HepG2 (cell line): ENCODE measurements around the gene IKZF4. TPM values are rescaled to one million over a fixed set of nuclear protein-coding genes. Genes with fewer than 3 reads are reported as not detected.

Experiments
- ARID4A ChIP-seq: sonication (generic); formaldehyde crosslinking; IDR thresholded peaks from 2 replicates; pipeline ENCODE4 v1.5.0; 2020; ENCODE audit warnings: mild to moderate bottlenecking, missing genetic modification reagents, borderline replicate concordance
- ELF3 ChIP-seq: IDR thresholded peaks from 2 replicates; pipeline ENCODE4 v1.6.1; 2016; ENCODE audit warnings: missing genetic modification reagents, missing compliant biosample characterization
- NFKBIZ ChIP-seq: IDR thresholded peaks from 2 replicates; pipeline ENCODE4 v1.6.1; 2018; ENCODE audit warnings: missing genetic modification reagents, missing compliant biosample characterization
- NKX3-1 ChIP-seq: sonication (generic); formaldehyde crosslinking; IDR thresholded peaks from 2 replicates; pipeline ENCODE4 v1.5.0; 2020; ENCODE audit warnings: missing genetic modification reagents
- NR1H2 ChIP-seq: sonication (generic); formaldehyde crosslinking; IDR thresholded peaks from 2 replicates; pipeline ENCODE4 v1.8.1; 2022; ENCODE audit warnings: low read depth, missing genetic modification reagents, borderline replicate concordance
- POLR2AphosphoS5 ChIP-seq: IDR thresholded peaks from 2 replicates; pipeline ENCODE4 v1.6.1; 2012; ENCODE audit warnings: low read depth, low read length
- SAFB2 ChIP-seq: sonication (generic); formaldehyde crosslinking; IDR thresholded peaks from 2 replicates; pipeline ENCODE4 v1.5.1; 2020; ENCODE audit warnings: missing genetic modification reagents, low read depth, mild to moderate bottlenecking, borderline replicate concordance
- TCF7L2 ChIP-seq: IDR thresholded peaks from 2 replicates; pipeline ENCODE4 v1.6.1; 2011; ENCODE audit warnings: mild to moderate bottlenecking, low read depth, low read length, moderate library complexity
- ZBTB42 ChIP-seq: sonication (generic); formaldehyde crosslinking; IDR thresholded peaks from 2 replicates; pipeline ENCODE4 v1.5.0; 2020; ENCODE audit warnings: mild to moderate bottlenecking, missing genetic modification reagents
- ZFP82 ChIP-seq: sonication (generic); formaldehyde crosslinking; IDR thresholded peaks from 2 replicates; pipeline ENCODE4 v1.5.1; 2020; ENCODE audit warnings: mild to moderate bottlenecking, missing genetic modification reagents, borderline replicate concordance
- ZFP91 ChIP-seq: sonication (generic); formaldehyde crosslinking; IDR thresholded peaks from 2 replicates; pipeline ENCODE4 v1.9.0; 2022; ENCODE audit warnings: missing genetic modification reagents, mild to moderate bottlenecking, borderline replicate concordance
- ZNF18 ChIP-seq: sonication (generic); formaldehyde crosslinking; IDR thresholded peaks from 2 replicates; pipeline ENCODE4 v1.8.0; 2022; ENCODE audit warnings: mild to moderate bottlenecking, missing genetic modification reagents; ENCODE audit not compliant: insufficient replicate concordance
- ZNF343 ChIP-seq: sonication (generic); formaldehyde crosslinking; IDR thresholded peaks from 2 replicates; pipeline ENCODE4 v1.4.0; 2020; ENCODE audit warnings: mild to moderate bottlenecking, missing genetic modification reagents
- ZNF775 ChIP-seq: sonication (generic); formaldehyde crosslinking; IDR thresholded peaks from 2 replicates; pipeline ENCODE4 v1.4.0; 2020; ENCODE audit warnings: missing genetic modification reagents, mild to moderate bottlenecking, moderate library complexity, borderline replicate concordance
- ZSCAN12 ChIP-seq: sonication (generic); formaldehyde crosslinking; IDR thresholded peaks from 2 replicates; pipeline ENCODE4 v1.9.0; 2021; ENCODE audit warnings: mild to moderate bottlenecking, missing genetic modification reagents
- ZXDC ChIP-seq: sonication (generic); formaldehyde crosslinking; IDR thresholded peaks from 2 replicates; pipeline ENCODE4 v1.5.0; 2020; ENCODE audit warnings: mild to moderate bottlenecking, missing genetic modification reagents
- polyA plus RNA-seq, 8 experiments: library from polyadenylated mRNA; depleted of rRNA in 3 of 8; stranded (reverse) in 7 of 8; unstranded in 1 of 8; fragments of >200 nt; fragmentation: Illumina TruSeq in 4 of 8; extraction: Trizol in 4 of 8; gene quantifications; 2 replicates each; pipeline versions ENCODE4 v1.2.1 to v1.2.3, GENCODE V29; 2011 to 2016; ENCODE audit warnings: low read depth in 4 of 8, missing spikeins in 1 of 8, mixed read lengths in 1 of 8; ENCODE audit not compliant: insufficient read depth in 1 of 8
- total RNA-seq, 5 experiments: library from RNA; depleted of rRNA; stranded (reverse); fragments of >200 nt; fragmentation: Illumina TruSeq; extraction: Trizol; gene quantifications; 2 replicates each; pipeline ENCODE4 v1.2.3, GENCODE V29; 2016; ENCODE audit warnings: low read depth in 1 of 5
- TF ChIP-seq, protein P1 (sequence below): IDR thresholded peaks from 2 replicates; pipeline ENCODE4 v1.6.1; 2016

IKZF4 gene
- total and polyA plus RNA-seq, 2 of the 13 experiments (the other 11 are each of a cell fraction or from before 2014, with no cell fraction given) = 0.58 to 2.2 TPM

- TF ChIP-seq ZNF18 (CRISPR knock-in tag) (peak; percentile 5), ZBTB42 (CRISPR knock-in tag) (no peak), ELF3 (CRISPR knock-in tag) (peak; percentile 39; the same call in 1 of the 2 replicates), POLR2AphosphoS5 (peak; percentile 73), NR1H2 (CRISPR knock-in tag) (no peak), ZSCAN12 (CRISPR knock-in tag) (no peak; the same call in 1 of the 2 replicates), ZNF775 (CRISPR knock-in tag) (no peak), ZXDC (CRISPR knock-in tag) (peak; percentile 21; the same call in 1 of the 2 replicates), ZNF343 (CRISPR knock-in tag) (peak; percentile 44; the same call in 1 of the 2 replicates), SAFB2 (CRISPR knock-in tag) (0 out of 2 replicates have a peak, but pooled peaks have one; percentile 73), ZFP91 (CRISPR knock-in tag) (peak; percentile 65; the same call in 1 of the 2 replicates), NFKBIZ (no peak; the same call in 1 of the 2 replicates), TCF7L2 (no peak), ZFP82 (CRISPR knock-in tag) (no peak), NKX3-1 (CRISPR knock-in tag) (0 out of 2 replicates have a peak, but pooled peaks have one; percentile 35), ARID4A (peak; percentile 45; the same call in 1 of the 2 replicates)
- TF ChIP-seq, protein P1, sequence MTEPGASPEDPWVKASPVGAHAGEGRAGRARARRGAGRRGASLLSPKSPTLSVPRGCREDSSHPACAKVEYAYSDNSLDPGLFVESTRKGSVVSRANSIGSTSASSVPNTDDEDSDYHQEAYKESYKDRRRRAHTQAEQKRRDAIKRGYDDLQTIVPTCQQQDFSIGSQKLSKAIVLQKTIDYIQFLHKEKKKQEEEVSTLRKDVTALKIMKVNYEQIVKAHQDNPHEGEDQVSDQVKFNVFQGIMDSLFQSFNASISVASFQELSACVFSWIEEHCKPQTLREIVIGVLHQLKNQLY (CRISPR knock-in tag) = peak; percentile 53
Measured at GRCh38 chr12:56078931-56079722, 58.3 kb downstream of the IKZF4 start (continued).
